ENCODE data around the gene HNRNPUL2.
"Not testable (repeated sequence)": the region's sequence is repeated elsewhere in the genome, so short reads cannot be mapped to it uniquely, and the experiment has no call there.

HNRNPUL2 gene

DNA sequence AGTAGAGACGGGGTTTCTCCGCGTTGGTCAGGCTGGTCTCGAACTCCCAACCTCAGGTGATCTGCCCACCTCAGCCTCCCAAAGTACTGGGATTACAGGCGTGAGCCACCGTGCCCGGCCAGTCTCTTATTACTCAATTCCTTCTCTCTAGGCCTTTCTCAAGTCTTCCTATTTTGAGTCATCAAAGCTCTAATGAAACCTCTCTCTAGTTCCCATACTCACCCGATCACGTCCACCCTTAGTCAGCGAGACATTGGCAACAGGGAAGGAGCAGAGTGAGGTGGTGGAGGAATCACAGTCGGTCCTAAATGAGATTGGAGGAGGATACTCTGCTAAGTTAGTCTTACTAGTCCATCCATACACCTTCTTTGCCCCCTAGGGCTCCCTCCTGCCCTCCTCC lies 25.0 kb downstream of the HNRNPUL2 start:
- H3K27me3 ChIP-seq (ENCODE audit: control insufficient read depth in 1 of 2, insufficient read depth in 2 of 2, low read length in 2 of 2): no peaks in the 10 kb centered on the region
- H3K36me3 ChIP-seq (ENCODE audit: control insufficient read depth in 2 of 2, insufficient read depth in 2 of 2, low read length in 2 of 2): peaks cover 0 to 6% of the 10 kb centered on the region in 2 donors
- peaks cover 22% of the 10 kb centered on the region for H3K4me1 ChIP-seq (ENCODE audit: control insufficient read depth, insufficient read depth, low read length)
- no peak overlapping the region for H3K9ac ChIP-seq (ENCODE audit: low read length in 2 of 2)
- no peak overlapping the region for H3K27ac ChIP-seq (ENCODE audit: low read length)
- H3K4me3 ChIP-seq (ENCODE audit: low read length in 2 of 2): no peak overlapping the region
- H3K9me3 ChIP-seq (ENCODE audit: control insufficient read depth in 2 of 2, low read length in 2 of 2): no peaks in the 10 kb centered on the region

DNA sequence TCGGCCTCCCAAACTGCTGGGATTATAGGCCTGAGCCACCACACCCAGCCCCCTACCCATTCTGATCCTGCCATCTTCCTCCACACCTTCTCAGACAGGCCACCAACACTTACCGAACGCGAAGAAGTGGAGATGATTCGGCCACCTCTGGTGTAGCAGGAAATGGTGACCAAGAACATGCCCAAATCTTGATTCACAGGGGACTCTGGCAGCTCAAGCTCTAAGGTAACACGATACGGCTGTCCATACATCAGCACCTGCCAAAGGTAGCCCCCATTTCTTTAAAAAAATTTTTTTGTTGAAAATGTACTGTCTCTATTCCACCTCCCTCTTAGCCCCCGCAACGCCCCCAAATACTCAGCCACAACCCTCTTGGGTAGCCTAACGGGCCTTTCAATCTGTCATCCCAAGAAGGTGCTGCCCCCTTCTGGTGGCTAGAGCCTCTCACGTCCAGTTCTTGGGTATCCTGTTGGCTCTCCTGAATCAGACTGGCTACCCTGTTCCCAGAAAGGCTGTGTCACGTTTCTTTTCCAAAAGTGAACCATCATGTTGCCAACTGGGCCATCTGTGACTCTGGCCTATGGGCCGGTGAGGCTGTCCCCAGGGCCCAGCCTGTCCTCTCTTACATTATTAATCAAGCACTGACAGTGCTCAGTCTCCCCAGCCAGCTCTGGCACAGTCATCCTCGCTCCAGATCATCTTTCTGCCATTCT lies 32.6 kb downstream of the HNRNPUL2 start:
- H3K36me3 ChIP-seq (ENCODE audit: control insufficient read depth in 2 of 2, insufficient read depth in 2 of 2, low read length in 2 of 2): peaks cover 22 to 24% of the 10 kb centered on the region in 2 donors
- no peaks in the 10 kb centered on the region for H3K9me3 ChIP-seq (ENCODE audit: control insufficient read depth in 2 of 2, low read length in 2 of 2)
- H3K27me3 ChIP-seq (ENCODE audit: control insufficient read depth in 1 of 2, insufficient read depth in 2 of 2, low read length in 2 of 2): no peaks in the 10 kb centered on the region
- peaks cover 10% of the 10 kb centered on the region for H3K4me1 ChIP-seq (ENCODE audit: control insufficient read depth, insufficient read depth, low read length)
- no peak overlapping the region for H3K9ac ChIP-seq (ENCODE audit: low read length in 2 of 2)
- H3K4me3 ChIP-seq (ENCODE audit: low read length in 2 of 2): no peak overlapping the region
- no peak overlapping the region for H3K27ac ChIP-seq (ENCODE audit: low read length)

DNA sequence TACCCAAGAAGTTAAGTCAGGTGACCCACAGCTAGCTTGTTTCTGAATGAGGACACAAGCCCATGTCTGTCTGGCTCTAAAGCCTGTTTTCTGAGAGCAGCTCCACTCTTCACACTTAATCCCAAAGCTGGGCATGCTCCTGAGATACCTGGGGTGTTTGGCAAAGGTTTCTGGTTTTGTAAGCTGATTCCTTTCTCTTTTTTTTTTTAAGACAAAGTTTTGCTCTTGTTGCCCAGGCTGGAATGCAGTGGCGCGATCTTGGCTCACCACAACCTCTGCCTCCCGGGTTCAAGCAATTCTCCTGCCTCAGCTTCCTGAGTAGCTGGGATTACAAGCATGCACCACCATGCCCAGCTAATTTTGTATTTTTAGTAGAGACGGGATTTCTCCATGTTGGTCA lies 33.6 kb downstream of the HNRNPUL2 start:
- Histone ChIP-seq H3K36me3 (ENCODE audit: control insufficient read depth in 2 of 2, insufficient read depth in 2 of 2, low read length in 2 of 2) (peaks cover 22 to 24% of the 10 kb centered on the region in 2 donors), H3K4me1 (ENCODE audit: control insufficient read depth, insufficient read depth, low read length) (peaks cover 10% of the 10 kb centered on the region)
- not testable (repeated sequence) for H3K27ac ChIP-seq (ENCODE audit: low read length); H3K9ac ChIP-seq (ENCODE audit: low read length in 2 of 2); H3K27me3 ChIP-seq (ENCODE audit: control insufficient read depth in 1 of 2, insufficient read depth in 2 of 2, low read length in 2 of 2); H3K9me3 ChIP-seq (ENCODE audit: control insufficient read depth in 2 of 2, low read length in 2 of 2); H3K4me3 ChIP-seq (ENCODE audit: low read length in 2 of 2)

DNA sequence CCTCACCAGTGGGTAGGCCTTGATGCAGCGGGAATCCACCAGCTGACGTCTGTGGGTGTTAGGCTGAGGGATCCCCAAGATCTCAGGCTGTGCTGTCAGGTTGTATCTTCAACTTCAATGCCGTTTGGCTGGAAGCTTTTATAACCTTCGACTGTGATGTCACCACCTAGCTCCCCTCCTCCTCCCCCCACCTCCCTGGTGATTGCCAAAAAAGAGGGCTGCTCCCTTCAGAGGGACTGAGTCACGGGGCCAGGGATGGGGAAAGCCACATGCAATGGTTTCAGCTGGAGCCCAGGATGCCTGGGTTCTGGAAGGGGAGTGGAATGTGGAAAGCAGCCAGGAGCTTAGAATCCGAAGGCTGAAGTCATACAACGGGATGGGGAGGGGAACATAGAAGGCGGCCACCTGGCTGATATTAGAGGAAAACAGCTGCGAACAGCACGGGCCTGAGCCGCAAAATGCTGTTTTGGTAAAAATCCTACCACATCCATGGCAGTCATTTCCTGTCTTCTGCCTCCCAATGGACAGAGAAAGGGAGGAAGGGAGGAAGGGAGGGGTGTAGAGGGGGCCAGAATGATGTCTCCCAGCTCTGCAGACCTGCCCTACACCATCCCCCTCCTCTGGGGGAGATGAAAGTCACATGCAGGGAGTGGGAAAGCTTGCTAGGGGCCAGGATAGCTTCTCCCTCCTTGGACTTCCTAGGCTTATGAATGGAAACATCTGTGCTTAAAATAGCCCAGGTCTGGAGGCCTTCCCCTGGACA lies 37.7 kb downstream of the HNRNPUL2 start, which contains the start of gene LRRN4CL:
Gene LRRN4CL, minus strand, starts transcription at position 110 of the 763 bp plus-strand sequence. CDS start 1,022 bp downstream, outside the sequence.
- Histone ChIP-seq H3K9ac (ENCODE audit: low read length in 2 of 2) (peak within 1 kb of the TSS; percentile 42 to 57), H3K27ac (ENCODE audit: low read length) (peak within 1 kb of the TSS; percentile 62)

DNA sequence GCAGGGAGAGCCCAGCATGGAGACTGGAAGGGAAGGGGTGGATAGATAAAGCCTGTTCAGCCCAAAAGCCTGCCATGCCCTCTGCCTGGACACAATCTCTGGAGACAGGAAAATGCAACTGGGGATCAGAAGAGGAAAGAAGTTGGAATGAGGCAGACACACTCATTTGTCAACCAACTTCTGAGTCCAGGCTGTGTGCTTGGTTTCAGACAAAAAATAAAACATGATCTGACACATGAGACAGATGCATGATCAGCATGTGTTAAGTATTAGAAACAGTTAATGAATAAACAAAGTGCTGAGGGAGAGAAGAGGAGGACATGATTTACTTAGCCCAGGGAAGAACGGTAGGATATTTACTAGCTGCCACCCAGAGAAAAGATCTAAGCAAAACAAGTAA lies 38.8 kb downstream of the HNRNPUL2 start:
- Histone ChIP-seq H3K4me1 (ENCODE audit: control insufficient read depth, insufficient read depth, low read length) (peaks cover 16% of the 10 kb centered on the region), H3K9ac (ENCODE audit: low read length in 2 of 2) (peak overlapping the region; percentile 42 to 53), H3K4me3 (ENCODE audit: low read length in 2 of 2) (peak overlapping the region; percentile 59 to 73), H3K9me3 (ENCODE audit: control insufficient read depth in 2 of 2, low read length in 2 of 2) (no peaks in the 10 kb centered on the region), H3K27ac (ENCODE audit: low read length) (peak overlapping the region; percentile 31), H3K27me3 (ENCODE audit: control insufficient read depth in 1 of 2, insufficient read depth in 2 of 2, low read length in 2 of 2) (peaks cover 8 to 11% of the 10 kb centered on the region in 2 donors), H3K36me3 (ENCODE audit: control insufficient read depth in 2 of 2, insufficient read depth in 2 of 2, low read length in 2 of 2) (peaks cover 22 to 24% of the 10 kb centered on the region in 2 donors)

More for the DNA sequence above, 37.7 kb downstream of the HNRNPUL2 start, which contains the start of gene LRRN4CL:
- Histone ChIP-seq H3K27me3 (ENCODE audit: control insufficient read depth in 1 of 2, insufficient read depth in 2 of 2, low read length in 2 of 2) (peaks cover 8 to 11% of the 10 kb centered on the region in 2 donors), H3K36me3 (ENCODE audit: control insufficient read depth in 2 of 2, insufficient read depth in 2 of 2, low read length in 2 of 2) (peaks cover 22 to 24% of the 10 kb centered on the region in 2 donors), H3K9me3 (ENCODE audit: control insufficient read depth in 2 of 2, low read length in 2 of 2) (no peaks in the 10 kb centered on the region), H3K4me1 (ENCODE audit: control insufficient read depth, insufficient read depth, low read length) (peaks cover 16% of the 10 kb centered on the region), H3K4me3 (ENCODE audit: low read length in 2 of 2) (peak within 1 kb of the TSS; percentile 59 to 73)

DNA sequence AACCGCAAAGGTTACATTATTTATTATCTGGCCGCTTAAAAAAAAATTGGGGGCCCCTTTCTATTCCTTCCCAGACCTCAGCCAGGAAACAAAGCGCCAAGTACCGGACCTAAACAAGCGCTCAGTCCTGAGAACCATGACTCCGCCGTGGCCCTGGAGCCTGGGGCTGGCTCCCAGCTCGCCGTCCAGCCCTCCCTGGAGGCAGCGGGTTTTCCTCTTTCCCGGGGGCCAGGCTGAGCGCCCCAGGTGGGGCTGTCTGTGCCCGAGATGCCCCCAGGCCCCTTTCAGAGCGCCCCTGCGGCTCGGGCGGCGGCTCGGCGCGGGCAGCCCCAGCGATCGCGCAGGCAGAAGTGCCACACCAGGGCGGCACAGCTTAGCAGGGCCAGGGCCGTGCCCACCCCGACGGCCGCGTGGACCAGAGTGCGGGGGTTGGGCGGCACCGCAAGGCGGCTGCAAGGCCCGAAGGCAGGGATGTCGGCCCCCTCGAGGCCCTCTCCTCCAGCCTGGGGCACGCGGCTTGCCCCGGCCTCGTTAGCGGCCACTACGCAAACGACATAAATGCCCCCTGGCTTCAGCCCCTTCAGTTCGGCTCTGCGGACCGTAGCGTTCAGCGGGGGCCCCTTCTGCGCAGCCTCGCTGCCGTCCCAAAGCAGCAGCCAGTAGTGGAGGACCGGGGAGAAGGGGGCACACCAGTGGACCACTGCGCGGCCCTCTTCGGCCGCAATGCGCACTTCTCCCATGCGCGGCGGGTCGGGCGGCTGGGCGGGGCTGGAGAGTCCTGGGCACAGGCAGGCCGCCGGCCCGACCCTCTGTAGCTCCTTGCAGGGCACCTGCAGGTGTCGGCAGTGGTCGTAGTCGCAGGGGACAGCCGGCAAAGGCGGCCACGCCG lies 39.5 kb downstream of the HNRNPUL2 start:
- peaks cover 20 to 21% of the 10 kb centered on the region in 2 donors for H3K36me3 ChIP-seq (ENCODE audit: control insufficient read depth in 2 of 2, insufficient read depth in 2 of 2, low read length in 2 of 2)
- H3K4me3 ChIP-seq (ENCODE audit: low read length in 2 of 2): peak overlapping the region; percentile 59 to 73
- peaks cover 16% of the 10 kb centered on the region for H3K4me1 ChIP-seq (ENCODE audit: control insufficient read depth, insufficient read depth, low read length)
- H3K9me3 ChIP-seq (ENCODE audit: control insufficient read depth in 2 of 2, low read length in 2 of 2): no peaks in the 10 kb centered on the region
- H3K27me3 ChIP-seq (ENCODE audit: control insufficient read depth in 1 of 2, insufficient read depth in 2 of 2, low read length in 2 of 2): peaks cover 8 to 11% of the 10 kb centered on the region in 2 donors
- peak overlapping the region; percentile 42 to 53 for H3K9ac ChIP-seq (ENCODE audit: low read length in 2 of 2)
- H3K27ac ChIP-seq (ENCODE audit: low read length): peak overlapping the region; percentile 31

DNA sequence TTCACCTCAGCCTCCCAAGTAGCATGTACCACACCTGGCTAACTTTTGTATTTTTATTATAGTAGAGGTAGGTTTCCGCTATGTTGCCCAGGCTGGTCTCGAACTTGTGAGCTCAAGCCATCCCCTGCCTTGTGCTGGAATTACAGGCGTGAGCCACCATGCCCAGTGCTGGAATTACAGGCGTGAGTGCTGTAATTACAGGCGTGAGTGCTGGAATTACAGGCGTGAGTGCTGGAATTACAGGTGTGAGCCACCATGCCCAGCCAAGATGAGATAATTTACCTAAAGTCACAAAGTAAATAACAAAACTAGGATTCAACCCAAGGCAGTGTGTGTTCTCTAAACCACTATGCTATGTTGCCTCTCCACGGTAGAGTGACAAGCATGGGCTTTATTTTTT lies 44.7 kb downstream of the HNRNPUL2 start:
- peaks cover 8% of the 10 kb centered on the region for H3K4me1 ChIP-seq (ENCODE audit: control insufficient read depth, insufficient read depth, low read length)
- H3K9me3 ChIP-seq (ENCODE audit: control insufficient read depth in 2 of 2, low read length in 2 of 2): no peaks in the 10 kb centered on the region
- peaks cover 0 to 5% of the 10 kb centered on the region in 2 donors for H3K36me3 ChIP-seq (ENCODE audit: control insufficient read depth in 2 of 2, insufficient read depth in 2 of 2, low read length in 2 of 2)
- H3K27ac ChIP-seq (ENCODE audit: low read length): no peak overlapping the region
- H3K27me3 ChIP-seq (ENCODE audit: control insufficient read depth in 1 of 2, insufficient read depth in 2 of 2, low read length in 2 of 2): peaks cover 0 to 1% of the 10 kb centered on the region in 2 donors
- H3K4me3 ChIP-seq (ENCODE audit: low read length in 2 of 2): no peak overlapping the region
- no peak overlapping the region for H3K9ac ChIP-seq (ENCODE audit: low read length in 2 of 2)

DNA sequence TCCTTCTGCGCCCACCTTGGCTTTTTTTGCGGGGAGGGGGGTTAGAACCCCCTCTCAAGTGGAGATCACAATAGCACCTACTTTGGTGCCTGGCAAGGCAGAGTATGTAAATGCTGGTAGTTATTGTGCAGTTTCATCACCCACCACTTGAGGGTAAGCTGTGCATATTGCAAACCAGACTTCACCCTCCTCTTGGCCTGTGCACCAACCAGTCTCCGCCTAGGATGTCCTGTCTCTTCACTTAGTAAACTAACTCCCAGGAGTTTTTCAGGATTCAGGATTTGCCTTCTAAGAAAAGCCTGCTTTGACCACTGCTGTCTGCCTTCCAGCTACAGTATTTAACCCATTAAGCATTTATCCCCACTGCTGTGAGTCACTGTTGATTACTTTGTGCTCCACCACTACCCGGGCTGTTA lies 46.4 kb downstream of the HNRNPUL2 start:
- Histone ChIP-seq H3K9ac (ENCODE audit: low read length in 2 of 2) (no peak overlapping the region), H3K4me3 (ENCODE audit: low read length in 2 of 2) (no peak overlapping the region), H3K36me3 (ENCODE audit: control insufficient read depth in 2 of 2, insufficient read depth in 2 of 2, low read length in 2 of 2) (peaks cover 3 to 17% of the 10 kb centered on the region in 2 donors), H3K4me1 (ENCODE audit: control insufficient read depth, insufficient read depth, low read length) (peaks cover 8% of the 10 kb centered on the region), H3K27ac (ENCODE audit: low read length) (peak overlapping the region; percentile 6), H3K9me3 (ENCODE audit: control insufficient read depth in 2 of 2, low read length in 2 of 2) (no peaks in the 10 kb centered on the region), H3K27me3 (ENCODE audit: control insufficient read depth in 1 of 2, insufficient read depth in 2 of 2, low read length in 2 of 2) (no peaks in the 10 kb centered on the region)

DNA sequence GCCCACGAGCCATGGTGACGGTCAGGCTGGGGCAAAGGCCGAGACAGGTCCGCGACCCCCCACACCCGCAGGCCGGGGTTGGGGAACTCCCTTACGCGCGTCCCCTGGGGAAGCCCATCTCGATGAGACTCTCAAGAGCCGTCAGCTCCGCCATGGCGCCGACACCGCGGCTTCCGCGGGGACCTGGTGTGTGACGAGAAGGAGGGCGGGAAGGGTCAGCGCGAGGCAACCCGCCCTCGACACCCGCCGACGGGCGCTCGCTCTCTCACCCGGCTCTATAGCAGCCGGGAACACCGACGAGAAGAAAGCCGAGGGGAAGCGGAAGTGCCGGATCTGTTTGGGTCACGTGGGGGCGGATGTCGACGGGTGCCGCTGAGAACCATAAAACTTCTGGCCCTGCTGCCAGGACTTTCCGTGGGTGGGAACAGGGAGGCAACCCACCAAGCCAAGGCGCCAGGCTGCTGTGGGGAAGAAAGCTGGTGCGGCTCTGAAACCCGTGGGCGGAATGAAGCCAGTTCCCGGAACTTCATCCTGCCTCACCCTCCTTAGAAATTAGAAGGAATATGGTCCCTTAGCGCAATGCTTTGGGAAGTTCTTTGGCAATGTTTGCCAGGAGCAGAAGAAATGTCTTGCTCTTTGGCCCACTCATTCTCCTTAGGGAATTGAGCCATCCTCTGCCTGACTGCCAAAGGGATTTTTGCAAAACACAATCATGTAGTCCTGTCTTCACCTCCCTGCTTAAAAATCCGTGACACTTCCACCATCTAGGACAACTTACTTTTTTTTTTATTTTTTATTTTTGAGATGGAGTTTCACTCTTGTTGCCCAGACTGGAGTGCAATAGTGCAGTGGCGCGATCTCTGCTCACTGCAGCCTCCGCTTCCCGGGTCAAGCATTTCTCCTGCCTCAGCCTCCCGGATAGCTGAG lies 48.2 kb downstream of the HNRNPUL2 start, which contains the start of gene UBXN1:
Gene UBXN1, minus strand, starts transcription at position 304 of the 927 bp plus-strand sequence. Its CDS starts 150 bp downstream, at position 154.
- Histone ChIP-seq H3K4me1 (ENCODE audit: control insufficient read depth, insufficient read depth, low read length) (peaks cover 8% of the 10 kb centered on the region), H3K27ac (ENCODE audit: low read length) (peak within 1 kb of the TSS; percentile 82), H3K36me3 (ENCODE audit: control insufficient read depth in 2 of 2, insufficient read depth in 2 of 2, low read length in 2 of 2) (peaks cover 3 to 17% of the 10 kb centered on the region in 2 donors), H3K9ac (ENCODE audit: low read length in 2 of 2) (peak within 1 kb of the TSS; percentile 96), H3K4me3 (ENCODE audit: low read length in 2 of 2) (peak within 1 kb of the TSS; percentile 72 to 95), H3K27me3 (ENCODE audit: control insufficient read depth in 1 of 2, insufficient read depth in 2 of 2, low read length in 2 of 2) (no peaks in the 10 kb centered on the region), H3K9me3 (ENCODE audit: control insufficient read depth in 2 of 2, low read length in 2 of 2) (no peaks in the 10 kb centered on the region)
